ENCODE results near the gene CDC14A.

DNA sequence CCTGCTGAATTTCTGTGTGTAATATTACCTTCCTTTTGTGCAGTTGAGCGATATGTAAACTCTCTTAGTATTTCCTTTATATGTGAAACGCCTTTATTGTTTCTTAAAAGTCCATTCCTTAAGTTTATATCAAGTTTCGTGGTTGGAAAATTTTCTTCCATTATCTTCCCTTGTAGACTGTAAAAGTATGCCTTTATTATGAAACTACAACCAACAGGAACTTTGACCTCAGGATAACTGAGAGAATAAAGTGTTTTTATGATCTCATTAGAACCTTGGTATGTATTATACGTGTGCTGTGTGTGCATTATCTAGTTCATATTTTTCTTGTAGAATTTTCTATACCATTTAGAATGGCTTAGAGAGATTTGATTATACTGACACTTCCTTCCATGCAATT lies 3.1 kb upstream of the CDC14A start:
- TF ChIP-seq TCF12 (IDR thresholded peaks at IDR 0.05; ENCODE audit: low read depth) (no peak), ZBTB7A (IDR thresholded peaks at IDR 0.05; ENCODE audit: low read depth) (no peak), RAD21 (IDR thresholded peaks at IDR 0.05; ENCODE audit: low read depth) (no peak), CEBPB (IDR thresholded peaks at IDR 0.05) (no peak), EP300 (IDR thresholded peaks at IDR 0.05; ENCODE audit: borderline replicate concordance) (no peak), CREB1 (IDR thresholded peaks at IDR 0.05; ENCODE audit: low read depth) (no peak), NFIC (IDR thresholded peaks at IDR 0.05) (no peak), TAF1 (IDR thresholded peaks at IDR 0.05; ENCODE audit: low read depth) (no peak), YY1 (IDR thresholded peaks at IDR 0.05; ENCODE audit: low read depth) (no peak)
- TF ChIP-seq, protein P1, sequence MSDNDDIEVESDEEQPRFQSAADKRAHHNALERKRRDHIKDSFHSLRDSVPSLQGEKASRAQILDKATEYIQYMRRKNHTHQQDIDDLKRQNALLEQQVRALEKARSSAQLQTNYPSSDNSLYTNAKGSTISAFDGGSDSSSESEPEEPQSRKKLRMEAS (IDR thresholded peaks at IDR 0.05) = no peak
- TF ChIP-seq, protein P2, sequence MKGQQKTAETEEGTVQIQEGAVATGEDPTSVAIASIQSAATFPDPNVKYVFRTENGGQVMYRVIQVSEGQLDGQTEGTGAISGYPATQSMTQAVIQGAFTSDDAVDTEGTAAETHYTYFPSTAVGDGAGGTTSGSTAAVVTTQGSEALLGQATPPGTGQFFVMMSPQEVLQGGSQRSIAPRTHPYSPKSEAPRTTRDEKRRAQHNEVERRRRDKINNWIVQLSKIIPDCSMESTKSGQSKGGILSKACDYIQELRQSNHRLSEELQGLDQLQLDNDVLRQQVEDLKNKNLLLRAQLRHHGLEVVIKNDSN (IDR thresholded peaks at IDR 0.05) = no peak
- TF ChIP-seq, protein P3, sequence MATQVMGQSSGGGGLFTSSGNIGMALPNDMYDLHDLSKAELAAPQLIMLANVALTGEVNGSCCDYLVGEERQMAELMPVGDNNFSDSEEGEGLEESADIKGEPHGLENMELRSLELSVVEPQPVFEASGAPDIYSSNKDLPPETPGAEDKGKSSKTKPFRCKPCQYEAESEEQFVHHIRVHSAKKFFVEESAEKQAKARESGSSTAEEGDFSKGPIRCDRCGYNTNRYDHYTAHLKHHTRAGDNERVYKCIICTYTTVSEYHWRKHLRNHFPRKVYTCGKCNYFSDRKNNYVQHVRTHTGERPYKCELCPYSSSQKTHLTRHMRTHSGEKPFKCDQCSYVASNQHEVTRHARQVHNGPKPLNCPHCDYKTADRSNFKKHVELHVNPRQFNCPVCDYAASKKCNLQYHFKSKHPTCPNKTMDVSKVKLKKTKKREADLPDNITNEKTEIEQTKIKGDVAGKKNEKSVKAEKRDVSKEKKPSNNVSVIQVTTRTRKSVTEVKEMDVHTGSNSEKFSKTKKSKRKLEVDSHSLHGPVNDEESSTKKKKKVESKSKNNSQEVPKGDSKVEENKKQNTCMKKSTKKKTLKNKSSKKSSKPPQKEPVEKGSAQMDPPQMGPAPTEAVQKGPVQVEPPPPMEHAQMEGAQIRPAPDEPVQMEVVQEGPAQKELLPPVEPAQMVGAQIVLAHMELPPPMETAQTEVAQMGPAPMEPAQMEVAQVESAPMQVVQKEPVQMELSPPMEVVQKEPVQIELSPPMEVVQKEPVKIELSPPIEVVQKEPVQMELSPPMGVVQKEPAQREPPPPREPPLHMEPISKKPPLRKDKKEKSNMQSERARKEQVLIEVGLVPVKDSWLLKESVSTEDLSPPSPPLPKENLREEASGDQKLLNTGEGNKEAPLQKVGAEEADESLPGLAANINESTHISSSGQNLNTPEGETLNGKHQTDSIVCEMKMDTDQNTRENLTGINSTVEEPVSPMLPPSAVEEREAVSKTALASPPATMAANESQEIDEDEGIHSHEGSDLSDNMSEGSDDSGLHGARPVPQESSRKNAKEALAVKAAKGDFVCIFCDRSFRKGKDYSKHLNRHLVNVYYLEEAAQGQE (IDR thresholded peaks at IDR 0.05; ENCODE audit: low read depth) = no peak
